ENCODE data around the gene MRPL2.

MRPL2 gene

DNA sequence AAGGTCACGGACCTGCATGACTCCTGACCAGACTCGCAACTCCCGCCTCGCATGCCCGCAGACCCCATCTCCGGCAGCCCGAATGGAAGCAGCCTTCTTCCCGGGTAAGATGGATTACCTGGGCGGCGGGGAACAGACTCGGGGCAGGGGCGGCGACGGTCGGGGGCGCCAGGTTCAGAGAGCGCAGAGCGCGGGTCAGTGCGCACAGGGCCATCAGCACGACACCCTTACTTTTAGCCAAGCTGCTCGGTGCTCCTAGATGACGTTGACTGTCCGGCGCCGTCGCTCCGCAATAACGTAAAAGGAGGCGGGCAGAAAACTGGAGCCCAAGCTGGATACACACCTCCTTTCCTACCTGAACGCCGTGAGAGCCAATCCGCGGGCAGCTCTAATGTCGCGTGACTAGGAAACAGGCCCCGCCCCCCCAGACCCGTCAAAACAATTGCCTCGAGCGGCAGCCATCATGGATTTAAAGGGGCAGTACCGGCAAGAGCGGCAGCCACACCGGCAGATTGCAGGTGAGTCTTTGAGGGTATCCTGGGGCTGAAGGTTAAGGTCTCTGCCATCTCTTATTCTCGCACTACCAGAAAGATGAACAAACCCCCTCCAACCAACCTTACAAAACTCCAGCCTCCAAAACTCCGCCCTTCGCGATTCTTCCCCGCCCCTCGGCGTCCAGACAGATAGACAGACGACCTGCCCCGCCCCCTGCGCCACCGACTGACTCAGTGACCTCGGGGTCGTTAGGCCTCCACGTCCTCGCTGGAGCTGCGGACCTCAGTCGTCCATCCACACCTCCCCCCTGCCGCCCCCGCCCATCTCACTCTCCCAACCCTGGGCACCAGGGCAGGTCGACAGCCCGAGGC is at the start of gene MRPL2, which contains the start of gene KLC4:
Gene MRPL2 (minus strand): TSS at position 267 of the 866 bp plus-strand sequence. CDS start 53 bp downstream, at position 214.
Gene KLC4 (plus strand): TSS at position 464 of the 866 bp plus-strand sequence. CDS start 1,705 bp downstream, outside the sequence.
- TF ChIP-seq, protein P1, sequence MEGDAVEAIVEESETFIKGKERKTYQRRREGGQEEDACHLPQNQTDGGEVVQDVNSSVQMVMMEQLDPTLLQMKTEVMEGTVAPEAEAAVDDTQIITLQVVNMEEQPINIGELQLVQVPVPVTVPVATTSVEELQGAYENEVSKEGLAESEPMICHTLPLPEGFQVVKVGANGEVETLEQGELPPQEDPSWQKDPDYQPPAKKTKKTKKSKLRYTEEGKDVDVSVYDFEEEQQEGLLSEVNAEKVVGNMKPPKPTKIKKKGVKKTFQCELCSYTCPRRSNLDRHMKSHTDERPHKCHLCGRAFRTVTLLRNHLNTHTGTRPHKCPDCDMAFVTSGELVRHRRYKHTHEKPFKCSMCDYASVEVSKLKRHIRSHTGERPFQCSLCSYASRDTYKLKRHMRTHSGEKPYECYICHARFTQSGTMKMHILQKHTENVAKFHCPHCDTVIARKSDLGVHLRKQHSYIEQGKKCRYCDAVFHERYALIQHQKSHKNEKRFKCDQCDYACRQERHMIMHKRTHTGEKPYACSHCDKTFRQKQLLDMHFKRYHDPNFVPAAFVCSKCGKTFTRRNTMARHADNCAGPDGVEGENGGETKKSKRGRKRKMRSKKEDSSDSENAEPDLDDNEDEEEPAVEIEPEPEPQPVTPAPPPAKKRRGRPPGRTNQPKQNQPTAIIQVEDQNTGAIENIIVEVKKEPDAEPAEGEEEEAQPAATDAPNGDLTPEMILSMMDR (IDR thresholded peaks at IDR 0.05; ENCODE audit: borderline replicate concordance, extremely low read depth, low read length, poor library complexity, severe bottlenecking) = no peak
- no peak for TF ChIP-seq EZH2 (IDR thresholded peaks at IDR 0.05; ENCODE audit: borderline replicate concordance, low read depth, low read length, severe bottlenecking)
- H3K4me2 ChIP-seq (ENCODE audit: insufficient read depth, low read length) = peak within 1 kb of the TSS; percentile 95
- peak within 1 kb of the TSS; percentile 85 for H2AFZ ChIP-seq (ENCODE audit: low read depth, low read length)
- H3K4me1 ChIP-seq (ENCODE audit: insufficient read depth, low read length) = peaks cover 34% of the 10 kb centered on the region
- no peaks in the 10 kb centered on the region for H3K9me3 ChIP-seq (ENCODE audit: insufficient read depth, low read length, severe bottlenecking)
- H3K79me2 ChIP-seq (ENCODE audit: insufficient read depth, low read length) = peaks cover 29% of the 10 kb centered on the region
- H3K27me3 ChIP-seq (ENCODE audit: insufficient read depth, low read length, poor library complexity) = no peaks in the 10 kb centered on the region
- peak; percentile 97 for ATAC-seq (ENCODE audit: insufficient read depth, low read depth)
- peak; percentile 98 for DNase-seq
- peak within 1 kb of the TSS; percentile 65 for H3K9ac ChIP-seq (ENCODE audit: low read depth, low read length)
- H4K20me1 ChIP-seq (ENCODE audit: insufficient read depth, low read length) = 0 out of 2 replicates have a peak, but pooled peaks cover 2% of the 10 kb centered on the region
- H3K27ac ChIP-seq (ENCODE audit: low read length) = peak within 1 kb of the TSS; percentile 86
- H3K4me3 ChIP-seq (ENCODE audit: low read depth in 1 of 2, low read length in 2 of 2) = peak within 1 kb of the TSS; percentile 56 to 78
- H3K36me3 ChIP-seq (ENCODE audit: insufficient read depth, low read length) = peaks cover 22% of the 10 kb centered on the region

DNA sequence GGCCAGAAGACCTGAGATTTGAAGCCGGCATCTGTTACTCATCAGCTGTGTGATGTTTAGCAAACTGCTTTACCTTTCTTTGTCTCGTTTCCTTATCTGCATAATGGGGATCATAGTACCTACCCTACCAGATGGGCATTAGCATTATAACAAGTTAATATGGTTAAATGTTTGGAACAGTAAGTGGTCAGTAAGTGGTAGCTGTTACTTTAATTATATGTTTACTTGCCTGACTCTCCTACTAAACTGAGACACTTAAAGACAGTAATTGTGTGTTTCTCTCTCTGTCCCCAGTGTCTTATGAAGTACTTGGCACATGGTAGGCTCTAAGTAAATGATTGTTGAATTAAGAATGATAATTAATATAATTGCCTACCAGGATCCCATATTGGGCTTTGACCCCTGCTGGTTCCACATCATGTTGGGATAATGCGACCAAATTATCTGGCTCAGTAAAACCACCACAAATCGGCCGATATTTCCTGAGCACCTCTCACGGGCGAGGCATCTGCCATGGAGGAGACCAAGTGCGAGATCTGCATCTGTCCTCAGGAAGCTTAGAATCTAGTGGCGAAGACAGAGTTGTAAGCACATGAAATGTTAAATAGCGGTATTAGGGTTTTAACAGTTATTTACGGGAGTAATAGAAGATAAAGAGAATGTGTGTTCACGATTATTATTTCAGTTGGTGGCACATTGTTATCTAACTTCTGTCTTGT is 48.3 kb upstream of the MRPL2 start:
- Histone ChIP-seq H3K27ac (ENCODE audit: low read length) (no peak overlapping the region), H3K79me2 (ENCODE audit: insufficient read depth, low read length) (peaks cover 21% of the 10 kb centered on the region), H3K4me3 (ENCODE audit: low read depth in 1 of 2, low read length in 2 of 2) (no peak overlapping the region), H3K4me2 (ENCODE audit: insufficient read depth, low read length) (no peak overlapping the region), H3K4me1 (ENCODE audit: insufficient read depth, low read length) (no peaks in the 10 kb centered on the region), H3K9me3 (ENCODE audit: insufficient read depth, low read length, severe bottlenecking) (no peaks in the 10 kb centered on the region), H3K36me3 (ENCODE audit: insufficient read depth, low read length) (no peaks in the 10 kb centered on the region), H2AFZ (ENCODE audit: low read depth, low read length) (no peak overlapping the region), H4K20me1 (ENCODE audit: insufficient read depth, low read length) (peaks cover 14% of the 10 kb centered on the region), H3K9ac (ENCODE audit: low read depth, low read length) (no peak overlapping the region), H3K27me3 (ENCODE audit: insufficient read depth, low read length, poor library complexity) (no peaks in the 10 kb centered on the region)
- no peak for TF ChIP-seq EZH2 (IDR thresholded peaks at IDR 0.05; ENCODE audit: borderline replicate concordance, low read depth, low read length, severe bottlenecking)
- TF ChIP-seq, protein P1 (IDR thresholded peaks at IDR 0.05; ENCODE audit: borderline replicate concordance, extremely low read depth, low read length, poor library complexity, severe bottlenecking) = no peak
- ATAC-seq (ENCODE audit: insufficient read depth, low read depth) = no peak
- no peak for DNase-seq

DNA sequence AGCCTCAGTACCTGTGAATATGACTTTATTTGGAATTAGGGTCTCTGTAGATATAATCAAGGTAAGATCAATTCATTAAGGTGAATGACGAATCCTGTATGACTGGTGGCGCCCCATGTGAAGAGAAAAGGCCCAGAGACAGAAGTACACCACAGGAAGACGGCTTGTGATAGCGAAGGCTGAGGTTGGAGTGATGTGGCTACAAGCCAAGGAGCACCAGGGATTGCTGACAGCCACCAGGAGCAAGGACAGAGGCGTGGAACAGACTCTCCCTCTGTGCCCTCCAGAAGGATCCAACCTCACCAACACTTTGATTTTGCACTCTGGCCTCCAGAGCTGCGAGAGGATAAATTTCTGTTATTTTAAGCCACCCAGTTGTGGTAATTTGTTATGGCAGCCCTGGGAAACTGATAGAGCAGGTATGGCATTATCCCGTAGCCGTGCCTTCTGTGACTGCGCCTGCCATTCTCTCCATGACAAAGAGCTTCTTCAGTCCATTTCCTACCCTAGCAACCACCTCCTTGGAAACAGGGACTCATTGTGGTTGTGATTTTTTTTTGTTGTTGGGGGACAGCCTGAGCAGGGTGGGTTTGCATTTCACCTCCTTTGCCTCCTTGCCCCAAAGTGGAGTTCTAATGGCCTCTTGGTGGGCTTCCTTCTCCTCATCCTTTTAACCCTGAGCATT is 46.4 kb upstream of the MRPL2 start:
- Histone ChIP-seq H3K27me3 (ENCODE audit: insufficient read depth, low read length, poor library complexity) (no peaks in the 10 kb centered on the region), H3K4me3 (ENCODE audit: low read depth in 1 of 2, low read length in 2 of 2) (no peak overlapping the region), H3K27ac (ENCODE audit: low read length) (no peak overlapping the region), H3K9ac (ENCODE audit: low read depth, low read length) (no peak overlapping the region), H4K20me1 (ENCODE audit: insufficient read depth, low read length) (peaks cover 17% of the 10 kb centered on the region), H3K36me3 (ENCODE audit: insufficient read depth, low read length) (no peaks in the 10 kb centered on the region), H3K4me2 (ENCODE audit: insufficient read depth, low read length) (no peak overlapping the region), H2AFZ (ENCODE audit: low read depth, low read length) (no peak overlapping the region), H3K9me3 (ENCODE audit: insufficient read depth, low read length, severe bottlenecking) (no peaks in the 10 kb centered on the region), H3K79me2 (ENCODE audit: insufficient read depth, low read length) (peaks cover 16% of the 10 kb centered on the region; the same call in 1 of the 2 replicates), H3K4me1 (ENCODE audit: insufficient read depth, low read length) (no peaks in the 10 kb centered on the region)
- no peak for TF ChIP-seq EZH2 (IDR thresholded peaks at IDR 0.05; ENCODE audit: borderline replicate concordance, low read depth, low read length, severe bottlenecking)
- TF ChIP-seq, protein P1 (IDR thresholded peaks at IDR 0.05; ENCODE audit: borderline replicate concordance, extremely low read depth, low read length, poor library complexity, severe bottlenecking) = no peak
- ATAC-seq (ENCODE audit: insufficient read depth, low read depth) = peak; percentile 66; the same call in 2 of the 3 replicates
- peak; percentile 37 for DNase-seq
